ENCODE measurements around the gene B3GALT6.

The B3GALT6 gene

GRCh38 chr1:1236176-1236763 is 4.2 kb downstream of the B3GALT6 start:
- FAIRE-seq (no peak), DNase-seq (ENCODE audit: insufficient read length, low spot score) (no peak)
- no peak for TF ChIP-seq POLR2A (IDR thresholded peaks at IDR 0.05; ENCODE audit: low read depth, low read length)

- DNase-seq (ENCODE audit: insufficient read length, low spot score) (no peak), FAIRE-seq (no peak)
- TF ChIP-seq POLR2A (IDR thresholded peaks at IDR 0.05; ENCODE audit: low read depth, low read length), result 0 out of 2 replicates have a peak, but pooled peaks have one; percentile 9
Observed at GRCh38 chr1:1236945-1237873, 5.2 kb downstream of the B3GALT6 start.

- FAIRE-seq (no peak), DNase-seq (ENCODE audit: insufficient read length, low spot score) (no peak)
- TF ChIP-seq POLR2A (IDR thresholded peaks at IDR 0.05; ENCODE audit: low read depth, low read length), result no peak
Observed at GRCh38 chr1:1237874-1238701, 6.1 kb downstream of the B3GALT6 start.

GRCh38 chr1:1238702-1239178 is 6.7 kb downstream of the B3GALT6 start:
- DNase-seq (ENCODE audit: insufficient read length, low spot score) (no peak), FAIRE-seq (no peak)
- TF ChIP-seq POLR2A (IDR thresholded peaks at IDR 0.05; ENCODE audit: low read depth, low read length), result no peak

- no peak for TF ChIP-seq POLR2A (IDR thresholded peaks at IDR 0.05; ENCODE audit: low read depth, low read length)
Observed at GRCh38 chr1:1239227-1239613, 7.2 kb downstream of the B3GALT6 start.

GRCh38 chr1:1239614-1240347 is 7.7 kb downstream of the B3GALT6 start:
- no peak for TF ChIP-seq POLR2A (IDR thresholded peaks at IDR 0.05; ENCODE audit: low read depth, low read length)
- FAIRE-seq, result no peak
- no peak for DNase-seq (ENCODE audit: insufficient read length, low spot score)

More at GRCh38 chr1:1239227-1239613, 7.2 kb downstream of the B3GALT6 start:
- no peak for DNase-seq (ENCODE audit: insufficient read length, low spot score)
- FAIRE-seq, result no peak

GRCh38 chr1:1240348-1240732 is 8.3 kb downstream of the B3GALT6 start:
- FAIRE-seq (no peak), DNase-seq (ENCODE audit: insufficient read length, low spot score) (no peak)
- TF ChIP-seq POLR2A (IDR thresholded peaks at IDR 0.05; ENCODE audit: low read depth, low read length), result no peak

GRCh38 chr1:1240822-1241587 is 9.0 kb downstream of the B3GALT6 start:
- no peak for TF ChIP-seq POLR2A (IDR thresholded peaks at IDR 0.05; ENCODE audit: low read depth, low read length)
- DNase-seq (ENCODE audit: insufficient read length, low spot score), result no peak
- no peak for FAIRE-seq

GRCh38 chr1:1241588-1242219 is 9.7 kb downstream of the B3GALT6 start:
- no peak for TF ChIP-seq POLR2A (IDR thresholded peaks at IDR 0.05; ENCODE audit: low read depth, low read length)
- DNase-seq (ENCODE audit: insufficient read length, low spot score), result no peak
- FAIRE-seq, result no peak

- FAIRE-seq (no peak), DNase-seq (ENCODE audit: insufficient read length, low spot score) (no peak)
- no peak for TF ChIP-seq POLR2A (IDR thresholded peaks at IDR 0.05; ENCODE audit: low read depth, low read length)
Observed at GRCh38 chr1:1242461-1243265, 10.6 kb downstream of the B3GALT6 start.

- no peak for TF ChIP-seq POLR2A (IDR thresholded peaks at IDR 0.05; ENCODE audit: low read depth, low read length)
- FAIRE-seq, result no peak
- no peak for DNase-seq (ENCODE audit: insufficient read length, low spot score)
Observed at GRCh38 chr1:1243266-1243660, 11.2 kb downstream of the B3GALT6 start.
